ENCODE measurements around the gene ARID5A. TPM values are rescaled to one million over a fixed set of nuclear protein-coding genes. Genes with fewer than 3 reads are reported as not detected.

ARID5A gene
- total and polyA plus RNA-seq, 9 of the 15 experiments (the other 6 are each of a cell fraction or from before 2014, with no cell fraction given) = 0.14 to 12.5 (median 3.0) TPM

GRCh38 chr2:96531872-96532505, 4.6 kb upstream of the ARID5A start (continued):
- TF ChIP-seq ZNF785 (CRISPR knock-in tag; IDR thresholded peaks at IDR 0.05) (no peak), WHSC1 (IDR thresholded peaks at IDR 0.05; ENCODE audit: low read length) (no peak), SMARCC2 (IDR thresholded peaks at IDR 0.05; ENCODE audit: low read depth) (no peak), ELF2 (CRISPR knock-in tag; IDR thresholded peaks at IDR 0.05) (no peak), USF2 (CRISPR knock-in tag; IDR thresholded peaks at IDR 0.05) (no peak), ZNF197 (CRISPR knock-in tag; IDR thresholded peaks at IDR 0.05; ENCODE audit: low read depth) (no peak), ATF6 (CRISPR knock-in tag; IDR thresholded peaks at IDR 0.05) (no peak), ZNF436 (CRISPR knock-in tag; IDR thresholded peaks at IDR 0.05) (no peak), EWSR1 (IDR thresholded peaks at IDR 0.05; ENCODE audit: borderline replicate concordance, low read depth, partially characterized antibody) (no peak), RERE (CRISPR knock-in tag; IDR thresholded peaks at IDR 0.05; ENCODE audit: borderline replicate concordance) (no peak), CBFB (CRISPR knock-in tag; IDR thresholded peaks at IDR 0.05) (no peak), HNRNPH1 (optimal IDR thresholded peaks at IDR 0.05; ENCODE audit: low read depth, low read length) (no peak), ZNF778 (CRISPR knock-in tag; IDR thresholded peaks at IDR 0.05) (no peak), SAFB2 (IDR thresholded peaks at IDR 0.05; ENCODE audit: borderline replicate concordance, low read depth, low read length, severe bottlenecking) (no peak), FOS (IDR thresholded peaks at IDR 0.05; ENCODE audit: extremely low read depth, insufficient read length) (peak; percentile 37), KAT8 (IDR thresholded peaks at IDR 0.05; ENCODE audit: low read depth) (no peak), SMAD4 (CRISPR knock-in tag; conservative IDR thresholded peaks at IDR 0.05) (peak; percentile 44; the same call in 1 of the 2 replicates), SREBF1 (IDR thresholded peaks at IDR 0.05; ENCODE audit: borderline replicate concordance, low read depth, low read length) (no peak), HMGXB4 (CRISPR knock-in tag; IDR thresholded peaks at IDR 0.05) (no peak)
